KG1 (cell line): Measurements from ENCODE around the gene FAM72B.
"Not testable (repeated sequence)": the region's sequence is repeated elsewhere in the genome, so short reads cannot be mapped to it uniquely, and the experiment has no call there.

ENCODE experiments used
- DNase-seq: peaks from one replicate; lab custom pipeline; 2025; lab: John Stamatoyannopoulos, UW

Gene FAM72B

DNA sequence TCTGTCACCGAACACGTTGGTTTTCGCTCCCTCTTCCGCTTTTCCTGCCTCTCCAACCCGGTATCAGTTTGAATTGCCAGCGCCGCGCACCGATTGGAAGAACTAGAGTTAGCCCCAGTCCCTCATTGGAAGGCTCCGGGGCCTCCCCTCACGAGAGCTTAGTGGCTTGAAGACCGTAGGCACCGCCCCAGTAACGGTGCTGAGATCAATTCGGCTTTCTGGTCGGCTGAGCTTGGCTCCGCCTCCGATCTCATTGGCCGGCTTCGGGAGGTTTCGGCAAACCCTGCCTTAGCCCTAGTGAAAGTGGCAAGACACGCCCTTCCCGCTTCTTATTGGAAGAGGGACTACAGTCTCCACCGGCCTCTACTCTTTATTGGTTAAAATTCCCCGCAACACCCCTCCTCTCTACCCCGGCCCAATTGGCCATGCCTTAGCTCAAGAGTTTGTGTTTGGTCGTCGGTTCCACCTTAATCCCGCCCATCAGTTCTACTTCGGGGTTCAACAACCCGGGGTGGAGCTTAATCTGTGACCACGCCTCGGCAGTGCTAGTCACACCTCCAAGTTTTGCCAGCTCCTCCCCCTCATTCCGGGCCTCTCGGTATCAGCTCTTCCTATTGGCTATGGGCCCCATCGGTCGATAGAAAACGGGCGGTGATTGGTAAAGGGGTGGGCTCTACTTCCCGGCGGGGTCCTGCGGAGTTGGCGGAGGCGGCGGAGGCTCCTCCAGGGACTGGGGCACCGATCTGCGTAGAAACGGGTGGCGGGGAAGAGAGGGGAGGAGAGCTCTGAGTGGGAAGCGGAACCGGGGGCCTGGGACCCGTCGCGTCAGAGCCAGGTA lies at the start of gene FAM72B, which contains the start of gene SRGAP2C:
FAM72B (minus strand) TSS at position 51 of the 838 bp plus-strand sequence. CDS start 851 bp downstream, outside the sequence.
SRGAP2C (plus strand) TSS at position 686 of the 838 bp plus-strand sequence. CDS start 2,472 bp downstream, outside the sequence.
- peak; percentile 92 for DNase-seq

- DNase-seq = not testable (repeated sequence)
Measured at GRCh38 chr1:121232445-121233125, 48.4 kb upstream of the FAM72B start.

GRCh38 chr1:121230636-121231035 lies 46.5 kb upstream of the FAM72B start:
- not testable (repeated sequence) for DNase-seq

- DNase-seq = not testable (repeated sequence)
Measured at GRCh38 chr1:121227544-121228330, 43.6 kb upstream of the FAM72B start.

- not testable (repeated sequence) for DNase-seq
Measured at GRCh38 chr1:121226925-121227324, 42.8 kb upstream of the FAM72B start.

DNA sequence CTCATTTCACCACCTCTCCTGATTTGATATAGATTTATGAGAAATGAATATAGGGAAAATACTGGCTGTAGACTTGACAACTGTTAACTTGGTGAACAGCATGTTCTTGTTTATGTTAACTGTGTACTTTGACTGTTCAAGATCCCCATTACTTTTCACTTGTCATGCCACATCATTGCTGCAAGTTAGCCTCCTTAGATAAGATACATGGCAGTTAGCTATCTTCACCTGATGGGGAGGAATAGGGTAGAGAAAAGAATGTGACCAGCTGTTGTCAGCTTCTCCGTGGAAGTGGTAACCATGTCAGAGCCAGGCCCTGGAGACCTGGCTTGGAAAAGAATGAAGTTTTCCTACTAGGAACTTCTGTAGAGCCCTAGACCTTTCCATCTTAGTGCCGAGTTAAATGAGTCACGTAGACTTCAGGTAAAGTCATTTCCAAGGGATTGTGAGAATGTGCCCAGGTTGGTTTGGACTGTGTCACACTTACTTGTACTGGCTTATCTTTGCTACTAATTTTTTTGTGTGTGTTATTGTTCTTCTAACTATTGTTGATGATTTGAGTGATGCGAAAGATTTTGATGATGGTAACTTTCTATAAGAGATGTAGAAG lies 42.3 kb upstream of the FAM72B start:
- not testable (repeated sequence) for DNase-seq

DNA sequence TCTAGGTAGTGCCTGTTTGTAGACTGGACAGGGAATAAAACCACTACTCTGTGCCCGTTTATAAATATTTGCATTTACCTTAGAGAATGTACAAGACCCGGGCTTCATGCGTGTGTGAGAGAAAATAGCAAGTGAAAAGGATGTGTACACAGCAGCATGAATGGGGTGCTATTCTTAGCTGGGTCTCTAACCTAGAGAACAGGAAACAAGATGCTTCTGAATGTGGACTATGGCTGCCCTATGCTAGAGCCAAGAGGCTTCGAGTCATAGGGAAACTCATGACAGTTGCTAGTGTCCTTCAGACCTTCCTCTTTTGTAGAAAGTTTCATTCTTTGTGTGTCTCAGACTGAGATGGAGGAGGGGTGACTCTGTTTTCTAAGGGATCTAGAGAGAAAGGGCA lies 40.6 kb upstream of the FAM72B start:
- not testable (repeated sequence) for DNase-seq

DNA sequence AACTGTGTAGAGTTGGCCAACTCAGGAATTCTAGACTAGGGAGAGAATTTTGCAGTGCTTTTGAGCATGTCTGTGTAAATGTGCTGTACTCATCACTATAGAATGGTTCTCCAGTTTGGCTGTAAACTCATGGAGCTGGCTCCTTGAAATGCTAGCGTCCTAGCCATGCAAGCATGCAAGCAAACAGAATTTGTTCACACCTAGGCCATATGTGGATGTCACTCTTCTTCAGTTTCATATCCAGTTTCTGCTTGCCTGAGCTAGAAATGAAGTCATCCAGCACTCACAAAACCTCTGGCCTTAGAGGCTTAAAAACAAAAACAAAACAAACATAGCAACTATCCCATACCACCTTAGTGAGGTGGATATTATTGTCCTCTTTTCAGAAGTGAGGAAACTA lies 37.6 kb upstream of the FAM72B start:
- DNase-seq = not testable (repeated sequence)

- not testable (repeated sequence) for DNase-seq
Measured at GRCh38 chr1:121216676-121217075, 32.5 kb upstream of the FAM72B start.

- not testable (repeated sequence) for DNase-seq
Measured at GRCh38 chr1:121215699-121216417, 31.7 kb upstream of the FAM72B start.

- not testable (repeated sequence) for DNase-seq
Measured at GRCh38 chr1:121214544-121215156, 30.5 kb upstream of the FAM72B start.

GRCh38 chr1:121213491-121213890 lies 29.4 kb upstream of the FAM72B start:
- DNase-seq = not testable (repeated sequence)

DNA sequence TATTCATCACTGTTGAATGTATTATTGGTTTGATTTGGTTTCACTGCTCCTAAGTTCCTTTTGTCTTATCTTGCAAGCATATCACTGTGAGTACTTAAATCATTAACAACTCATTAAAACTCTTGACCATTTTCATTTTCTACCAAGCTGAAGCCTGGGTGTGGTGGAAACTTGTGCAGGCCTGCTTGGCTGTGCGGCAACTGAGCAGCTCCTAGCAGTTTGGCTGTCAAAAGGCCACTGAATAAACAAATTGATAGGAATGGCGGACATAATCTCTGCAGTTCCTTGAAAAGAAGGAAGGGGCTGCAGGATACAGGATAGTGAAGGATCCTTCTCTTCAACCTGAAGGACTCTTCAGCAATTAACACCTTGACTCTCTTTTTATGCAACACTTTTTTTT lies 26.6 kb upstream of the FAM72B start:
- DNase-seq = not testable (repeated sequence)

GRCh38 chr1:121208375-121208774 lies 24.2 kb upstream of the FAM72B start:
- DNase-seq = not testable (repeated sequence)

- DNase-seq = not testable (repeated sequence)
Measured at GRCh38 chr1:121207328-121207727, 23.2 kb upstream of the FAM72B start.

GRCh38 chr1:121205786-121206711 lies 21.9 kb upstream of the FAM72B start:
- DNase-seq = not testable (repeated sequence)

DNA sequence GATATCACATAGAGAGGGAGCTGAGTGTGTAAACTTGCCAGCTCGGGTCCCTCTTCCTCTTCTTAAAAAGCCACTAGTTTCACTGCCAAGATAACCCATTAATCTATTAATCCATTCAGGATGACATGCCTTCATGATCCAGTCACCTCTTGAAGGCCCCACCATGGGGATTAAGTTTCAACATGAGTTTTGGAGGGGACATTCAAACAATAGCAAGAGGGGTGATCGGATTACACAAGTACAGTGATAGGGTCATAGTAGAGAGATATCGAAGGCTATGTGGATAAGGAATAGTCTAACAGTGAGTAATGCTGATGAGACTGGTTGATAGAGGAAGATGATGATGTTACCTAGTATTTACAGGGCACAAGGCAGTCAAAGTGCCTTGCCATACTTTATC lies 18.8 kb upstream of the FAM72B start:
- DNase-seq = not testable (repeated sequence)

DNA sequence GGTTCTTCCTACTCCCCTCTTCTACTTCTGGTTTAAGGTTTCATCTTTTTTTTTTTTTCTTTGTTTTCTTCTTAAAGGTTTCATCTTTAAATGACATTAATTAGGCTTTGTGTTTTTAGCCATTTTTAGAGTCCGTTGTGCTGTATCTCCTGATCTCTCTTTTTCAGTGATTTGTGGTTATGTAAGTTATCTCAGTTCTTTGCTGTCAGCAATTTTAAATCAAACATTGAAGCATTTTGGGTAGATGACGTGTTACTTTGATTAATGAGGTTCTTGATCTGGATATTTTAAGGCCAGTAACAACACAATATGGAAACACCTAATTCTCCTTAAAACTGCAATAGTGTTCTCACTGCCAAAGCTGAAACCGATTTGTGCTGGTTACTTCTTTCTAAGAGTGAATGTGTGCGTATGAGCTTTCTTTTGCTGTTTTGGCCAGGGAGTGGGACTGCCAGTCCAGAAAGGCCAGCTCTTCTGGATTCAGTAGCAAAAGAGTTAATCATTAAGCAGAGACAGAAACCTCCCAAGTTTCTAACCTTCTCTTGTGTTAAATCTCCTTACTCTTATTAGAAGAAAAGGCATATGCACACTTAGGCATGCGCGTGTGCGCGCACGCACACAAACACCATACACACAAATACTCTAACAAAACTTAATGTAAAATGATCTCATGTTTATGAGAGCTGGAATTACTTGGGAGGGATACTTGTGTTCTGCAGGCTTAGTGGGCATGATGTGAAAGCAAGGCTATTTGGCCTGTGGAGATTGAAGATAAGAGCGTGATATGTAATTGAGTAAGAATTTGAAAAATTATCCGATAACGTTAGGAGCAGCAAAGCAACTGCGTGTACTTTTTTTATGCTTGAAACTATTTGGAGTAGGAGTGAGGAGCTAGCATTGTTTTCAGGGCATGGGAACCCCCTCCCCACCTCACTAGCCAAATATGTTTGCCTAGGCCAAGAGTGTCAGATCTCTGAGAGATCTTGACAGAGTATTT lies 17.1 kb upstream of the FAM72B start:
- DNase-seq = not testable (repeated sequence)
